ENCODE measurements around the gene PTPRU.

The PTPRU gene

GRCh38 chr1:29245876-29246275, 9.6 kb downstream of the PTPRU start:
- DNase-seq (no peak), ATAC-seq (no peak)

GRCh38 chr1:29247044-29247443, 10.7 kb downstream of the PTPRU start:
- DNase-seq: no peak
- ATAC-seq: no peak

- ATAC-seq: no peak
- no peak for DNase-seq
Measured at GRCh38 chr1:29247571-29248273, 11.4 kb downstream of the PTPRU start.

- DNase-seq: no peak
- no peak for ATAC-seq
Measured at GRCh38 chr1:29248409-29248808, 12.1 kb downstream of the PTPRU start.

- DNase-seq (no peak), ATAC-seq (no peak)
Measured at GRCh38 chr1:29249170-29249691, 12.9 kb downstream of the PTPRU start.

- ATAC-seq: no peak
- DNase-seq: no peak
Measured at GRCh38 chr1:29249951-29250581, 13.7 kb downstream of the PTPRU start.

GRCh38 chr1:29251164-29252124, 15.1 kb downstream of the PTPRU start:
- ATAC-seq: no peak
- DNase-seq: no peak

- ATAC-seq: no peak
- DNase-seq: no peak
Measured at GRCh38 chr1:29253180-29253579, 16.9 kb downstream of the PTPRU start.

- DNase-seq: no peak
Measured at GRCh38 chr1:29254346-29254745, 18.0 kb downstream of the PTPRU start.

GRCh38 chr1:29255134-29255666, 18.9 kb downstream of the PTPRU start:
- ATAC-seq: no peak

More at GRCh38 chr1:29254346-29254745, 18.0 kb downstream of the PTPRU start:
- ATAC-seq: no peak

GRCh38 chr1:29256394-29256793, 20.1 kb downstream of the PTPRU start:
- no peak for ATAC-seq
- no peak for DNase-seq

More at GRCh38 chr1:29255134-29255666, 18.9 kb downstream of the PTPRU start:
- DNase-seq: no peak

GRCh38 chr1:29256979-29257804, 20.9 kb downstream of the PTPRU start:
- DNase-seq (no peak), ATAC-seq (no peak)

- DNase-seq: no peak
- no peak for ATAC-seq
Measured at GRCh38 chr1:29258189-29258975, 22.1 kb downstream of the PTPRU start.

GRCh38 chr1:29258976-29259801, 22.9 kb downstream of the PTPRU start:
- ATAC-seq (peak; percentile 32), DNase-seq (no peak)

GRCh38 chr1:29259802-29260441, 23.6 kb downstream of the PTPRU start:
- peak; percentile 41 for ATAC-seq
- peak; percentile 60 for DNase-seq

GRCh38 chr1:29260531-29260930, 24.2 kb downstream of the PTPRU start:
- no peak for ATAC-seq
- no peak for DNase-seq

- ATAC-seq (no peak), DNase-seq (no peak)
Measured at GRCh38 chr1:29264773-29265389, 28.6 kb downstream of the PTPRU start.

GRCh38 chr1:29266912-29267311, 30.6 kb downstream of the PTPRU start:
- DNase-seq (no peak), ATAC-seq (no peak)
